ENCODE measurements around the gene PHF21A.

Gene PHF21A

GRCh38 chr11:46045811-46046210 is 75.4 kb downstream of the PHF21A start:
- ChIA-PET CTCF (interaction anchor here (0.9 kb wide), 1 partner anchor 10 kb away, joined by 6 read pairs; no protein-coding TSS in a partner anchor), POLR2A (ENCODE audit: low non-redundant PET) (no interaction called here)
- H3K27ac ChIP-seq, result no peak overlapping the region
- no peak for DNase-seq (ENCODE audit: low spot score)
- TF ChIP-seq, protein P1, sequence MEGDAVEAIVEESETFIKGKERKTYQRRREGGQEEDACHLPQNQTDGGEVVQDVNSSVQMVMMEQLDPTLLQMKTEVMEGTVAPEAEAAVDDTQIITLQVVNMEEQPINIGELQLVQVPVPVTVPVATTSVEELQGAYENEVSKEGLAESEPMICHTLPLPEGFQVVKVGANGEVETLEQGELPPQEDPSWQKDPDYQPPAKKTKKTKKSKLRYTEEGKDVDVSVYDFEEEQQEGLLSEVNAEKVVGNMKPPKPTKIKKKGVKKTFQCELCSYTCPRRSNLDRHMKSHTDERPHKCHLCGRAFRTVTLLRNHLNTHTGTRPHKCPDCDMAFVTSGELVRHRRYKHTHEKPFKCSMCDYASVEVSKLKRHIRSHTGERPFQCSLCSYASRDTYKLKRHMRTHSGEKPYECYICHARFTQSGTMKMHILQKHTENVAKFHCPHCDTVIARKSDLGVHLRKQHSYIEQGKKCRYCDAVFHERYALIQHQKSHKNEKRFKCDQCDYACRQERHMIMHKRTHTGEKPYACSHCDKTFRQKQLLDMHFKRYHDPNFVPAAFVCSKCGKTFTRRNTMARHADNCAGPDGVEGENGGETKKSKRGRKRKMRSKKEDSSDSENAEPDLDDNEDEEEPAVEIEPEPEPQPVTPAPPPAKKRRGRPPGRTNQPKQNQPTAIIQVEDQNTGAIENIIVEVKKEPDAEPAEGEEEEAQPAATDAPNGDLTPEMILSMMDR (conservative IDR thresholded peaks at IDR 0.05; ENCODE audit: low read depth), result no peak

- ChIA-PET CTCF (no interaction called here), POLR2A (ENCODE audit: low non-redundant PET) (no interaction called here)
- DNase-seq (ENCODE audit: low spot score), result no peak
- TF ChIP-seq, protein P1 (conservative IDR thresholded peaks at IDR 0.05; ENCODE audit: low read depth), result no peak
- H3K27ac ChIP-seq, result no peak overlapping the region
These were observed 76.7 kb downstream of the PHF21A start for GRCh38 chr11:46044601-46045000.

DNA sequence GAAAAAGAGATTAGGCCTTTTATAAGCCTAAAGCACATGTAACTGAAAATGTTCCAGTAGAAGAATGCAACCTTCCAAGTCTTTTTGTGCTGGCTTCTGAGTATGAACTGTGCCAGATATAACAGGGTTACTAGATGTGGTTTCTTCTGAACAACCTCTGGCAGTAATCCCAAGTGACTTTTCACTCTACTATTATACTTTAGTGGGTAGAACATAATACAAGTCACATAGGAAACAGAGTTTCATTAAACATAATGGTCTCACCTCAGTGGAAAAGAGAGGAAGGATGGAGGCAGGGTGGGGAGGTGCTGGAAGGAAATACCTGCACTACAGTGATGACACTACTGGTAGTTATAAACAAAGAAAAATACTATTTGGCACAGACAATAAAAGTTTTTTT is 81.3 kb downstream of the PHF21A start:
- CTCF ChIA-PET, result no interaction called here
- POLR2A ChIA-PET (ENCODE audit: low non-redundant PET), result no interaction called here
- TF ChIP-seq, protein P1 (conservative IDR thresholded peaks at IDR 0.05; ENCODE audit: low read depth), result no peak
- H3K27ac ChIP-seq, result no peak overlapping the region
- no peak for DNase-seq (ENCODE audit: low spot score)

DNA sequence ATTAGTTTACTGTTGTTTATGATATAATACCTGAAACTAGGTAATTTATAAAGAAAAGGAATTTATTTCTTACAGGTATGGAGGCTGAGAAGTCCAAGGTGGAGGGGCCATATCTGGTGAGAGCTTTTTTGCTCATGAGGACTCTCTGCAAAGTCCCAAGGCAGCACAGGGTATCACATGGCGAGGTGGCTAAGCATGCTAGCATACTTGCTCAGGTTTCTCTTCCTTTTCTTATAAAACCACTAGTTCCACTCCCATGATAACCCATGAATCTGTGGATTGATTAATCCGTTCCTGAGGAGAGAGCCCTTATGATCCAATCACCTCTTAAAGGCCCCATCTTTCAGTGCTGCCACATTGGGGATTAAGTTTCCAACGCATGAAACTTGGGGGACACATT is 82.7 kb downstream of the PHF21A start:
- ChIA-PET POLR2A (ENCODE audit: low non-redundant PET) (no interaction called here), CTCF (no interaction called here)
- DNase-seq (ENCODE audit: low spot score), result no peak

DNA sequence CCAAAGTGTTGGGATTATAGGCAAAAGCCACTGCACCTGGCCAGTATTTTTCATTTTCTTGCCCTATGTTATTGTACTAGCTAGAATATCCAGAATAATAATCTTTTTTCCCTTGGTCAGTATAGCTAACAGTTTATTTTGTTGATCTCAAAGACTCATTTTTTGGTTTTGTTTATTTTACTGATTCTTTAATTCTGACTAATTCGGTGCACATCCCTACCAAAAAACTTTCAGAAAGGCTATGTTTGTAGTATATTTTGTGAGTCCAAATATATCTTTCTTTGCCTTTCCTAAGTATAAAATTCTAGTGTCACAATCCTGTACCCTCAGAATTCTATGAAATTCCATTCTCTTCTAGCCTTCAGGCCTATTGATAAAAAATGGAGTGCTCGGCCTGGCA is 84.3 kb downstream of the PHF21A start:
- ChIA-PET CTCF (no interaction called here), POLR2A (ENCODE audit: low non-redundant PET) (no interaction called here)

More for the DNA sequence above, 82.7 kb downstream of the PHF21A start:
- TF ChIP-seq, protein P1 (conservative IDR thresholded peaks at IDR 0.05; ENCODE audit: low read depth), result no peak
- no peak overlapping the region for H3K27ac ChIP-seq

DNA sequence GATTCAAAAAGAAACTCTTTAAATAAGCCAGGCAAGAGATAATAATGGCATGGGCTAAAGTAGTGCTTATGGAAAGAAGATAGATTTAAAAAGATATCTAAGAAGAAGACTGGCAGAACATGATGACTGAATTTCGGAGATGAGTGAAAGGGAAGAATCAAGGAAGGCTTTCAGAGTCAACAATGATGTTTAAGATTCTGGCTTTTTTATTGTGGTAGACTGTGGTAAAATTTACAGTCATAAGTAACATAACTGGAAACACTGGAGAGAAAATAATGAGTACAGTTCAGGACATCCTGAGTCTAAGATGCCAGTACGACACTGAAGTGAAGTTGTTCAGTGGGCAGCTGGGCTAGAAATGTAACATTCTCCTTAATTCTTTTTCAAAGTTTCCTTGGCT is 85.2 kb downstream of the PHF21A start:
- POLR2A ChIA-PET (ENCODE audit: low non-redundant PET), result no interaction called here
- CTCF ChIA-PET, result interaction anchor here (1.0 kb wide), 1 partner anchor 10 kb away, joined by 6 read pairs; no protein-coding TSS in a partner anchor
- TF ChIP-seq, protein P1 (conservative IDR thresholded peaks at IDR 0.05; ENCODE audit: low read depth), result no peak
- no peak for DNase-seq (ENCODE audit: low spot score)
- no peak overlapping the region for H3K27ac ChIP-seq

More for the DNA sequence above, 84.3 kb downstream of the PHF21A start:
- H3K27ac ChIP-seq, result no peak overlapping the region
- TF ChIP-seq, protein P1 (conservative IDR thresholded peaks at IDR 0.05; ENCODE audit: low read depth), result no peak
- DNase-seq (ENCODE audit: low spot score), result no peak

DNA sequence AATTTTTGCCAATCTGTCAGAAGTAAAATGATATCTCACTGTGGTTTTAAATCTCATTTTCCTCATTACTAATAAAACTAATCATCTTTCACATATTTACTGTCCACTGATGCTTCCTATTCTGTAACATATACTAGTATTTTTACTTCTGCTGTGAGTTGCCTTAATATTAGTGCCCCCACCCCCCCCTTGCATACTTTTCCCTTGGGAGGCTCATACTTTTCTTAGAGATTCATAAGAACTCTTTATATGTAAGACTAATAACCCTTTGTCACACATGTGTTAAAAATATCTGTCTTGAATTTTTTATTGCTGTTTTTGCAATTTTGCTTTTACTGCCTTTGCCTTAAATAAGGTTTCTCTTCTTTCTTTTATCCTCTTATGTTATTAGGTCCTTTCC is 87.2 kb downstream of the PHF21A start:
- ChIA-PET POLR2A (ENCODE audit: low non-redundant PET) (no interaction called here), CTCF (no interaction called here)
- DNase-seq (ENCODE audit: low spot score), result no peak
- TF ChIP-seq, protein P1 (conservative IDR thresholded peaks at IDR 0.05; ENCODE audit: low read depth), result no peak
- H3K27ac ChIP-seq, result no peak overlapping the region

All from RWPE1 (cell line).